Spleen (tissue), 11 donors: ENCODE results near the gene ACVR1C. TPM values are rescaled to one million over a fixed set of nuclear protein-coding genes. Genes with fewer than 3 reads are reported as not detected.
"Not testable (repeated sequence)": the region's sequence is repeated elsewhere in the genome, so short reads cannot be mapped to it uniquely, and the experiment has no call there.

Experiments
- DNase-seq: peaks from one replicate; pipeline ENCODE4 v3.0.0-alpha.2; 2020
- H3K27ac ChIP-seq, 8 donors: fragments of 200-600 bp; sonication (generic) in 7 of 8; 1 replicate in 4 of 8; 2 replicates in 4 of 8; pipeline versions ENCODE4 v1.5.0 to v1.8.0; 2016 to 2021; ENCODE audit warnings: inconsistent platforms in 4 of 8, mild to moderate bottlenecking in 4 of 8, moderate library complexity in 1 of 8
- H3K27me3 ChIP-seq, 7 donors: fragments of 200-600 bp; sonication (generic) in 6 of 7; replicated peaks in 1 of 7; 1 replicate in 4 of 7; 2 replicates in 3 of 7; pipeline versions ENCODE4 v1.5.0 to v1.8.0; 2016 to 2021; ENCODE audit warnings: inconsistent platforms in 3 of 7, mild to moderate bottlenecking in 1 of 7
- H3K36me3 ChIP-seq, 6 donors: fragments of 200-600 bp; sonication (generic) in 5 of 6; 1 replicate in 4 of 6; 2 replicates in 2 of 6; pipeline versions ENCODE4 v1.5.0 to v1.8.0; 2016 to 2021; ENCODE audit warnings: inconsistent platforms in 2 of 6
- H3K4me1 ChIP-seq, 6 donors: fragments of 200-600 bp; sonication (generic) in 5 of 6; 1 replicate in 3 of 6; 2 replicates in 3 of 6; pipeline versions ENCODE4 v1.5.0 to v1.8.0; 2016 to 2021; ENCODE audit warnings: inconsistent platforms in 3 of 6
- H3K4me3 ChIP-seq, 8 donors: fragments of 200-600 bp; sonication (generic) in 7 of 8; 1 replicate in 4 of 8; 2 replicates in 4 of 8; pipeline versions ENCODE4 v1.5.0 to v1.8.0; 2016 to 2021; ENCODE audit warnings: inconsistent platforms in 4 of 8, mild to moderate bottlenecking in 4 of 8, moderate library complexity in 2 of 8
- H3K9me3 ChIP-seq, 8 donors: fragments of 200-600 bp; sonication (generic) in 7 of 8; 1 replicate in 4 of 8; 2 replicates in 4 of 8; pipeline versions ENCODE4 v1.5.0 to v1.8.0; 2016 to 2021; ENCODE audit warnings: inconsistent platforms in 4 of 8
- CTCF ChIP-seq, 11 experiments: fragments of 200-600 bp in 7 of 11; fragments of 450-650 bp in 4 of 11; sonication (generic) in 4 of 11; IDR thresholded peaks in 8 of 11; conservative IDR thresholded peaks in 3 of 11; 1 replicate in 7 of 11; 2 replicates in 4 of 11; pipeline versions ENCODE4 v1.4.0 to v1.8.0; 2016 to 2021; ENCODE audit warnings: antibody characterized with exemption in 11 of 11, inconsistent platforms in 4 of 11, mild to moderate bottlenecking in 1 of 11
- POLR2A ChIP-seq, 3 donors: fragments of 450-650 bp; IDR thresholded peaks; one replicate each; pipeline ENCODE4 v1.5.1; 2017; ENCODE audit warnings: antibody characterized with exemption in 3 of 3, mild to moderate bottlenecking in 1 of 3
- POLR2AphosphoS5 ChIP-seq, 3 donors: sonication (generic); formaldehyde crosslinking; IDR thresholded peaks; one replicate each; pipeline ENCODE4 v1.5.1; 2017; ENCODE audit warnings: antibody characterized with exemption in 3 of 3
- WGBS, 5 donors: extraction: QIAGEN DNeasy Blood & Tissue Kit in 3 of 5; methylation state at CpG; one replicate each; pipeline versions ENCODE4 v1.1.5 to v1.1.7; 2013 to 2018; 5-methylcytosine and 5-hydroxymethylcytosine counted together
- intact Hi-C: fragments of 100-400 bp; cut with DNase I; formaldehyde crosslinking; loops from one replicate; pipeline ENCODE4 v1.15.0; 2023; ENCODE audit warnings: low total_unique reads
- polyA plus RNA-seq, 3 donors: library from polyadenylated mRNA; stranded (reverse); fragments of 200-250 nt; gene quantifications; one replicate each; pipeline ENCODE4 v1.2.1, GENCODE V29; 2013
- total RNA-seq, 7 donors: library from RNA; depleted of rRNA in 3 of 7; stranded (reverse); fragments of >200 nt in 3 of 7; fragmentation: NEBNext Ultra II Directional in 4 of 7; extraction: Animal tissue kit (Norgen Biotek cat#: 25700) in 4 of 7; gene quantifications; one replicate each; pipeline versions ENCODE4 v1.1.0 to v1.2.1, GENCODE V29; 2016 to 2021
- donor health status: healthy with polysubstance abuse.
- donor health status: DM: no; HTN: no; CAD: no; lungs with moderate emphysema.
- donor health status: DM: no; HTN: no; CAD: no.
- donor health status: Bipolar disorder and iron deficiency.
- donor health status: healthy.
- donor health status: DM: no; HTN: no; CAD: no.
- donor health status: DM: yes; HTN: yes; CAD: no.

Gene ACVR1C
- total and polyA plus RNA-seq, 10 donors: 0.03 to 1.4 (median 0.39) TPM

GRCh38 chr2:157528963-157529751, 99.5 kb downstream of the ACVR1C start:
- no peak for TF ChIP-seq POLR2A (IDR thresholded peaks at IDR 0.05)
- TF ChIP-seq CTCF (IDR thresholded peaks at IDR 0.05 in 8 of 11, conservative IDR thresholded peaks at IDR 0.05 in 3 of 11): no peak
- no peak for TF ChIP-seq POLR2AphosphoS5 (IDR thresholded peaks at IDR 0.05)
- no peak overlapping the region for H3K4me3 ChIP-seq
- H3K9me3 ChIP-seq: no peaks in the 10 kb centered on the region
- WGBS, 5 donors: 87 to 96% (median 93%) methylated on average over 4 of the region's 4 CpGs
- peaks cover 0 to under 1% (median 0%) of the 10 kb centered on the region in 6 donors for H3K4me1 ChIP-seq
- H3K27ac ChIP-seq: no peak overlapping the region
- H3K36me3 ChIP-seq: no peaks in the 10 kb centered on the region
- DNase-seq: no peak
- no peaks in the 10 kb centered on the region for H3K27me3 ChIP-seq
- intact Hi-C loops: no loop called here

- WGBS, 5 donors: 86 to 97% (median 95%) methylated on average over 2 of the region's 2 CpGs
- no peaks in the 10 kb centered on the region for H3K9me3 ChIP-seq
- H3K4me3 ChIP-seq: no peak overlapping the region
- intact Hi-C loops: no loop called here
- H3K36me3 ChIP-seq: no peaks in the 10 kb centered on the region
- no peak for DNase-seq
- peaks cover 0 to 12% (median 0%) of the 10 kb centered on the region in 6 donors for H3K4me1 ChIP-seq
- no peak overlapping the region for H3K27ac ChIP-seq
- TF ChIP-seq POLR2AphosphoS5 (IDR thresholded peaks at IDR 0.05) (no peak), POLR2A (IDR thresholded peaks at IDR 0.05) (no peak), CTCF (IDR thresholded peaks at IDR 0.05 in 8 of 11, conservative IDR thresholded peaks at IDR 0.05 in 3 of 11) (no peak)
- H3K27me3 ChIP-seq: no peaks in the 10 kb centered on the region
These were observed 102.6 kb downstream of the ACVR1C start for GRCh38 chr2:157526070-157526469.

- Histone ChIP-seq H3K9me3 (no peaks in the 10 kb centered on the region), H3K4me3 (no peak overlapping the region), H3K4me1 (peaks cover 0 to 12% (median 0%) of the 10 kb centered on the region in 6 donors), H3K27me3 (no peaks in the 10 kb centered on the region), H3K36me3 (no peaks in the 10 kb centered on the region), H3K27ac (no peak overlapping the region)
- intact Hi-C loops: no loop called here
- no peak for DNase-seq
- no peak for TF ChIP-seq CTCF (IDR thresholded peaks at IDR 0.05 in 8 of 11, conservative IDR thresholded peaks at IDR 0.05 in 3 of 11)
- no peak for TF ChIP-seq POLR2A (IDR thresholded peaks at IDR 0.05)
- no peak for TF ChIP-seq POLR2AphosphoS5 (IDR thresholded peaks at IDR 0.05)
- WGBS, 5 donors: 68 to 75% (median 72%) methylated on average over 4 of the region's 4 CpGs
These were observed 105.1 kb downstream of the ACVR1C start for GRCh38 chr2:157523270-157524247.

GRCh38 chr2:157514966-157515365, 113.7 kb downstream of the ACVR1C start:
- H3K27ac ChIP-seq, DNase-seq, H3K4me3 ChIP-seq, H3K4me1 ChIP-seq, H3K27me3 ChIP-seq, H3K9me3 ChIP-seq, H3K36me3 ChIP-seq, intact Hi-C loops: not testable (repeated sequence)
- 91 to 99% (median 96%) methylated on average over 8 to 15 of the region's 15 CpGs for WGBS, 5 donors
